HG02938 (cell line): ENCODE measurements around the gene H6PD.

Experiments used
- ATAC-seq: cut with Tn5 transposase; IDR thresholded peaks from one replicate; pipeline ENCODE4 v1.9.1; 2021; ENCODE audit warnings: mild to moderate bottlenecking, moderate library complexity; ENCODE audit not compliant: unreplicated experiment

The H6PD gene, protein sequence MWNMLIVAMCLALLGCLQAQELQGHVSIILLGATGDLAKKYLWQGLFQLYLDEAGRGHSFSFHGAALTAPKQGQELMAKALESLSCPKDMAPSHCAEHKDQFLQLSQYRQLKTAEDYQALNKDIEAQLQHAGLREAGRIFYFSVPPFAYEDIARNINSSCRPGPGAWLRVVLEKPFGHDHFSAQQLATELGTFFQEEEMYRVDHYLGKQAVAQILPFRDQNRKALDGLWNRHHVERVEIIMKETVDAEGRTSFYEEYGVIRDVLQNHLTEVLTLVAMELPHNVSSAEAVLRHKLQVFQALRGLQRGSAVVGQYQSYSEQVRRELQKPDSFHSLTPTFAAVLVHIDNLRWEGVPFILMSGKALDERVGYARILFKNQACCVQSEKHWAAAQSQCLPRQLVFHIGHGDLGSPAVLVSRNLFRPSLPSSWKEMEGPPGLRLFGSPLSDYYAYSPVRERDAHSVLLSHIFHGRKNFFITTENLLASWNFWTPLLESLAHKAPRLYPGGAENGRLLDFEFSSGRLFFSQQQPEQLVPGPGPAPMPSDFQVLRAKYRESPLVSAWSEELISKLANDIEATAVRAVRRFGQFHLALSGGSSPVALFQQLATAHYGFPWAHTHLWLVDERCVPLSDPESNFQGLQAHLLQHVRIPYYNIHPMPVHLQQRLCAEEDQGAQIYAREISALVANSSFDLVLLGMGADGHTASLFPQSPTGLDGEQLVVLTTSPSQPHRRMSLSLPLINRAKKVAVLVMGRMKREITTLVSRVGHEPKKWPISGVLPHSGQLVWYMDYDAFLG

DNA sequence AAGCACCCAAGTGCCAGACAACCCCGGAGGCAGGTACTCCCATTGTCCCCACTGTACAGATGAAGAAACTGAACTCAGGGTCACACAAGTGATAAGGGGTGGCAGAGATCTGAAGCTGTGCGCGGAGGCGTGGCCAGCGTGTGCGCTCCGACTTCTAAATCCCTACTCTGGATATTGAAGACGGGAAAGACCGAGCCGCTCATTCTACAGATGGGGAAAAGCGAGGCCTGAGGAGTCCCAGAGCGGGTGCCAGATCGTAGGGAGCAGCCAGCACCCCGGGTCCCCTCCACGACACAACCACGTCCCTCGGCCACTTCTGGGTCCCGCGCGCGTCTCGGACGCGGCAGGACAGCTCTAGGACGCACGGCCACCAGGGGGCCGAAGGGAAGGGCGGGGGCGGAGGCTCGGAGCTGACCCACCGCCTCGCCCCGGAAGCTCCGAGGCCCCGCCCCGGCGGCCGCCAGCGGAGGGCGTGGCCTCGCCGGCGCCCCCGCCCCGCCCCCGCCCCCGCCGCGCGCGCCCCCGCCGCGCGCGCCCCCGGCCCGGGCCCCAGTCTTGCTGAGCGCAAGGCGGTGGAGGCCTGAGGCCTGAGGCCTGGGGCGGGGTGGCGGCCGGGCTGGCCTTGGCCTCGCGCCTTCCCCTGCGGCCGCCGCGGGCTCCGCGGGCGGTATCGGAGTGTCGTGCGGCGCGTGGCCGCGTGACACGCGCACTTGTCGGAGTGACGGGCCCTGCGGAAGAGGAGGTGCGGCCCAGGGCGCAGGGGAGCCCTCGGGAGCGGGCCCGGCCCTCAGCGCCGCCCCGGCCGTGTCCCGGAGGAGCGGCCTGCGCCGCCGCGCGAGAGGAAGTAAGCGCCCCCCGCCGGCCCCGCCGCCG lies at the start of gene H6PD:
H6PD (plus strand) TSS at position 552 of the 873 bp plus-strand sequence. CDS start 10,161 bp downstream, outside the sequence.
- peak; percentile 64 for ATAC-seq

DNA sequence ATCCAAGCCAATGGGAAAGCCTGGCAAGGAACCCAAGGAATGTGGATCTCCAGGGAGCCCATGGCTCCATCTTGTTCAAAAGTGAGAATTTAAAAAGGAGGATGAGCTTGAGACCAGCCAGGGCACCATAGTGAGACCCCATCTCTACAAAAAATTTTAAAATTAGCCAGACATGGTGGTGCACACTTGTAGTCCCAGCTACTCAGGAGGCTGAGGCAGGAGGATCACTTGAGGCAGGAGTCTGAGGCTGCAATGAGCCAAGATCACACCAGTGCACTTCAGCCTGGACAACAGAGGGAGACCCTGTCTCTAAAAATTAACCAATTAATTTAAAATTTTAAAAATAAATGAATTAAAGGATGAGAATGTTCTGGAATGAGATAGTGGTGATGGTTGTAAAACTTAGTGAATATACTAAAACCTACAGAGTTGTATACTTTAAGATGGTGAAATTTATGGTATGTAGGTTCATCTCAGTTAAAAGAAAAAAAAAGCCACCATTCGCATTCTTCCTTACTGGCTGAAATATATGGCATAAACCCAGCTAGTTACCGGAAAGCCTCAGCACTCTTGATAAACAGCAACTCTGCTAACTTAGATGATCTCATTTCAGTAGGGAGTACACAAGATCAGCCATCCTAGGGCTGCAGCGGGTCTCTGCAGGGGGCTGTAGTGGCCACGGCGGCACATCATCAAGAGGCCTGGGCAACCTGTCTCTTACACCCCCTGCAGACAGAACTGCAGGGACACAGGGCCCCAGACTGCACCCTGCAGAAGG lies 48.3 kb upstream of the H6PD start:
- ATAC-seq, result no peak

DNA sequence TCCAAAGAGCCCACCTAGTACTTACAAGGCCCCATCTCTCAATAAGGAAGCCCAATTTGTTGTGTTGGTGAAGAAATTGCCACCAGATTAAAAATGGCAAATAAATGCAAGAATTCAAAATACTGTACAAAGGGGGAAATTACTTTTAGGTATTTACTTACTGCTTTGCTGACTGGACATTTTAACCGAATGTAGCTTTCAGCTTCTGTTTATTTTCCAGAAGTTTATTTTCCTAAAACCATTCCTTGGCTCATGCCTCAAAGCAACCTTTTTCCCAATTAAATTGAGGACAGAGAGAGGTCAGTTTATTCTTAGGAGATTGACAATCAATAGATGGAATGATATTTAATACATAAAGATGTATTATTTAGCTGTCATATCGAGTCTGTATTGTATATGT lies 47.6 kb upstream of the H6PD start:
- no peak for ATAC-seq

DNA sequence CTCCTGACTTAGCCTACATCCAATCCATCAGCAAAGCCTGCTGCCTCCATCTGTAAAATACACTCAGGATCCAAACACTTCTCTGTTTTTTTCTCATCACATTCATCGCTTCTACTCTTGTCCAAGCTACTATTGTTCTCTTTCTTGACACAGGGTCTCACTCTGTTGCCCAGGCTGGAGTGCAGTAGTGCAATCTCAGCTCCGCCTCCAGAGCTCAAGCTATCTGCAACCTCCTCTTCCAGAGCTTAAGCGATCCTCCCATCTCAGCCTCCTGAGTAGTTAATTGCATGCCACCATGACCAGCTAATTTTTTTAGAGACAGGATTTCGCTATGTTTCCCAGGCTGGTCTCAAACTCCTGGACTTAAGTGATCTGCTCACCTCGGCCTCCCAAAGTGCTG lies 44.3 kb upstream of the H6PD start:
- ATAC-seq, result no peak

DNA sequence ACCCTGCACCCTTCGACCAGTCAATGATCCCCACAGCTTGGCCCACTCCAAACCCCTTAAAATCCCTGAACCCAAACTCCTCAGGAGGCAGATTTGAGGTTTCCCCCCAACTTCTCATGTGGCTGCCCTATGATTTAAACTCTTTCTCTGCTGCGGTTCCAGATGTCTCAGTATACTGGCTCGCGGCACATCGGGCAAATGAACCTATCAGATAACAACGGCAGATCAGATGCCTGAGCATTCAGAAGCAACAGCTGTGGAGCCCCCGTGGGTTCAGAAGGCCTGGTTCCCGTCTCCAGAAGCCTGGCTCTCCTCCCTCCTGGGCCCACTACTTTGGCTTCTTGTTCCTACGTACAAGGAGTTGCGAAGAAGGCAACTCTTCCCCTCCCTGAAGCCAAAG lies 43.3 kb upstream of the H6PD start:
- no peak for ATAC-seq

DNA sequence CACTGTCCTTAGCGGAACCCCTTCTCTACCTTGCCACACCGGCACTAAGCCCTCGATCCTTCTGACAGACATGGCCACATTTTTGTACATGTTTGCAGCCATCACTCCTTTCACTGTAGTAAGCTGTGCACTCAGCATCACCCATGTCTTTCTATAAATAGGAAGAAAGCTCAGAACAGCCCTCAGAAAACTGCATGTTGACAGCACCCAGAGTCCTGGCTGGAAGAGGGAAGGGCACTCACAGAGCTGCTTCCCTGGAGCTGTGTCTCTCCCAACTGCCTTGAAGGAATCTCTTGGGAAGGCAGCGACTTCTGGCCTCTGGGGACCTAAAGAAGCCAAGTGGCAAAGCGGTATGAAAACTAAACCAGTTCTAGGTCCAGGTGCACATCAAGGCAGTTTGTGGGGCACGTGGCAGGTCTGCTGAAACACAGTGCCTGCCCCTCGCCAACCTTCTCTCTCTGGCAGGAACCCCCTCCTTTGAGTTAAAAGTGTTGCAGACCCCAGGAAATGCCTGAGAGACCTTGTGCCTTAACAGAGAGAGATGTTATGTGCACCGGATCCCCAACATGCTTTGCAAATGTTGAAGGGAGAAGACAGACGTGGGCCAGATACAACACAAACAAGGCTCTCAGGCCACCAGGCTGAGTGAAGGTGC lies 41.9 kb upstream of the H6PD start:
- ATAC-seq, result no peak

DNA sequence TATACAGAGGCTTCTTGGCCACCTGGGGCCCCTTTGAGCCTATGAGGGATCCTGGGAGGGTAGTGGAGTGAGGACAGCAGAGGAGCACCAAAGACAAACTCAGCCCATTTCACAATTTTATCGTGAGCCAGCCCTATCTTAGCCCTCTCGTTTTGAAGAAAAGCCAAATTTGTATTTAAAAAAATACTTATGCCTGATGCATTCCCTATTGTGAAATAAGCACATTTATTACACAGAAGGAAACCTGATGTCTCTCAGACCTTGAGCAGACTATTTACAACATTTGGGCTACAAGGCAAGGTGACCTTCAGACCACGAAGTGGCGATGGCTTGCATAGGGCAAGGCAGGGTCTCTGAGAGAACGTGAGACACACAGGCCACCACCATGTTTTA lies 41.3 kb upstream of the H6PD start:
- ATAC-seq, result no peak

DNA sequence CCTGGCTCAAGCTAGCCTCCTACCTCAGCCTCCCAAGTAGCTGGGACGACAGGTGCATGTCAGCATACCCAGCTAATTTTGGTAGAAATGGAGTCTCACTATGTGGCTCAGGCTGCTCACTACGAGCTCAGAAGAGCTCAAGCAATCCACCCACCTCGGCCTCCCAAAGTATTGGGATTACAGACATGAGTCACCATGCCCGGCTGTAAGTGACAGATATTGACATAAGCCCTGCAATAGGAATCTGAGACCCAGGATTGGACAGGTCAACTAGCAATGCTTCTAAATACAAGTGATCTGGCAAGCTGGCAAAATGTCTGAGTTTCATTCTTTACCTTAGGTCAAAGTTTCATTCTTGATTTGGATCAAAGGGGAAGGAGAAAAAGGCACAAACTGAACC lies 40.5 kb upstream of the H6PD start:
- no peak for ATAC-seq

DNA sequence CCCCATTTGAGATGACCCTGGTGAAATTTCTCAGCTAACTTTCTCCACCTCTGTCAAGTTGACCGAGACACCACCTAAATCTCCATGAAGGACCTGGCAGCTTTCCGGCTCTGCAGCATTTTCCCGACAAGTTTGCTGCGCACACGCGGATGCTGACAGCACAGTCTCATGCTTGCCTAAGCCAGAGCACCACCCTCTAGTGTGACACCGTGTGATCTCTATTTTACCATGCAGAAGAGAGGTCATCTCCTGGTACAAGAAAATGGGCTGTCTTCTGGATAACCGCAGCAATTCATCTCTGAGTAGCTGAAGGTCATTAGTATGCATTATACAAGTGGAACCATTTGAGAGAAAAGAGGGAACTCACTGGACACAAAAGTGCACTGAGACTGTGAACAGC lies 38.9 kb upstream of the H6PD start:
- ATAC-seq, result no peak

DNA sequence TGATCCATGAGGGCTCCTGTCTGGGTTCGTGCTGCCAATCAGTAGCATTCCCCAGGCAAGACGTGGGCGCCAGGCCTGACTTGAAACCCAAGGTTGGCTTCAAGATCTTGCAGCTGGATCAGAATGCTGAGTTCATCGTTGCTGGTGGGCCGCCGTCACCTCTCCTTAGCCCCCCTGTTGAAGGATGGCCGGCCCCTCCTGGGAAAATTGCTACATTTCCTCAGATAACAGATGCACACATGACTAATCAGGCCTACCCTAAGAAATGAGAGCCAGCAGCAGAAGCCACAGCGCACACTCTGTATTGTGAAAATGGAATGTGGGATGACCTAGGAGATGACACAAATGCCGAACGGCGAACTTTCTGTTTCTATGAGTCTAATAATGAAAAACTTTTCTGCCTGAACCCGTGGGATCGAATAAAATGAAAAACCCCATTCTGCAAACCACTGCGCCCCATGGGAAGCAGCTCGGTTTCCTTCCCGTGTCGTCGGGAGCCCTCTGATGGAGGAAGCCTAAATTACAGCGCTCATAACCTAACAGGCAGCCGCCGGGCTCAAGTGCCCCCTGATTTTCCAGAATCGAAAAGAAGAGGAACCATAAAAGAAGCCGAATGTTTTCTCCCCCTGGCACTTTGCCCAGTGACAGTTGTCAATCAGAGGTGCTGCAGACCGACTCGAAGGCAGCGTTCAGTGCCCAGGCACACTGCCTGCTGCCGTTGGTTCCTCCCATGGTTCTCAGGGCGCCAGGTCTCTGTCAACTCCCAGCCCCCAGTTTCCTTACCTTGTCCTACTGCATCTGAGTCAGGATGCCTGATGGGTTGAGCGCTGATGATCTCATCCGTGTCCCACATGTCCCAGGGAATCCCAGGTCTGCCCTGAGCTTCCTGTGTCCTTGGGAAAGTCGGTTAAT lies 38.2 kb upstream of the H6PD start:
- no peak for ATAC-seq

DNA sequence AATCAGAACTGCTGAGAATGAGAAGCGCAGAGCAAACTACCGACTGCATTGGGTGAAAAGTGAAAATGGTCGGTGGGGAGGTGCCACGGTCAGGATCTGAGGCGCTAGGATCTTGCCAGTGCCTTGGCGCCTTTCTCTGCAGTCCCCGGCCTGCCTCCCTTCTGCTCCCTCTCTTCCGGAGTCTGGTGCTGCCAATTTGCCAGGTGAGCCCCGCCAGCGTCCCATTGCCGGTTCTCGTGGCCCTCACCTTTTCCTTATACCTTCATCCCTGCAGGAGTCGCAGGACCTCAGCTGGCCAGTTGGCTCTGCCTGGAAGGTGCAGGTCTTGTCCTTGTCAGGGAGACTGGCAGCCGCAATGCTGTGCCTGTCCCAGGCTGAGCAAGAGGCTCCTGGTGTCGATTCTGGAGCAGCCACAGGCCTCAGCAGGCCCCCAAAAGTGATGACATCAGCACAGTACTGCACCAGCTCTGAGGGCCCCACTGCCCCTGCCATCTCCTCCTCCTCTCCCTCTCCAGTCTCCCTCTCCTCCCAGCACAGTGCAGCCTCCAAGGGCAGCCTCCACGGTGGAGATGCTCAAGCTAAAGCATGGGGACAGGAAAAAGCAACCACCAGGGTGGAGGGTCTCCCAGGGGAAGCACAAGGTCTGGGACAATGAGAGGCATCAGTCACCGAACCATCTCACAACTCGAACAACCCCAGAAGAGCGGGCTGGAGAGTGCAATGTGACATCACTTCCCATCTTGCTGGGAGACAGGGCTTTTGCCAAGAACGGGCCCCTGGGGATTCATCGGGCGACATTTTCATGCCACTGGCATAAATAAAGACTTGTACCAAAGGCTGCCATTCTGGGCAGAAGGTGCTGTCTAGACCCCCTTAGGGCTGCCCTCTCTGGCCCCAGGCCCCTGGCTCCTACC lies 37.1 kb upstream of the H6PD start:
- no peak for ATAC-seq

DNA sequence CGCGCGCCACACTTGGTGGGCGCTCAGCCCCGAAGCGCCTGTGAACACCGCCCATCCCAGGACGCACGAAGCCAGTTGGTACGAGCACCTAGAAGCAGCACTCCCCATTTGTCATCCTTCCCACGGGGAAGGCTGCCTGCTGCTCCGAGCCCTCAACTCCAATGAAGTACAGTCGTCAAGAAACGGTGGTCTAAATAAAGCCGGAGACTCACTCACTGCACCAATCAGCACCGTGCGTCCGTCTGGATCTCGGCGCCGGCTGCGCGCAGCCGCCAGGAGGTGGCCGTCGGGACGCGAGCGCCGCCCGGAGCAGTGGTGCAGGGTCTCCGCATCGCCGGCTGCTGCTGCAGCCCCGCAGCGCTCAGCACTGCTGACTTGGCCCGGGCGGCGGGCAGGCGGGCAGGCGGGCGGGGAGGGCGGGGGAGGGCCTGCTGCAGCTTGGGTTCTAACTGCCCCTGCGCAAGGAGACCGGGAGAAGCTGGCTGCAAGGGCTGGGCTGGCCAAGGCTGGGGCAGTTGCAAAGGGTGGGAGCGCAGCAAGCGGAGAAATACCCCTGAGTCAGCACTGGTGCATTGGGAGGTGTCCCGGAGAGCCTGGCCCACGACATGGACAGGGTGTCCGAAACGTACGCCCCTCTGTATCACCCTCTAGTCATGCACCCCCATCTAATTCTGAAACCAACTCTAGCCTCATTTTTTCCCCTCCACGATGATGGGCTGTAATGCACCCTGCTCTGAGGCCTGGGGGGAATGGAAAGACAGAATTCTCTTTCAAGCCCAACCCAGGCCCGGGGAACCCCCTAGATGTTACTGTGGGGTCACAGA lies 35.8 kb upstream of the H6PD start:
- ATAC-seq, result no peak

DNA sequence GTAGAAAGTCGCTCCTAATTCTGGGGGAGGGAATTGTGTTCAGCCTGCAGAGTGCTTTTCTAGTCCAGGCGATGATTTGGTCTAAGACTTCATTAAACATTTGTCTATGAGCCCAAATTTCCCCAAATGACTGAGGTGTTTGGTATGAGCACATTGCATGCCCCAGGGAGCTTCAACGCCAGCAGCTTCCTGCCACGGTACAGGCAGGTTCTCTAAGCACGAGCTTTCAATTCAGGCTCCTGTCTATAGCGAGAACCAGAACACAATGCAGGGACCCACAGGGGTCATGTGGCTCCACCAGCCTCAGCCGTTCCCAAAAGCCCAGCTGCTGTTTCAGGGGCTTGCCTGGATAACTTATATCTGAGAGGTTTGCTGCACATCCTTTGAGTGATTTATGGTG lies 34.1 kb upstream of the H6PD start:
- no peak for ATAC-seq

DNA sequence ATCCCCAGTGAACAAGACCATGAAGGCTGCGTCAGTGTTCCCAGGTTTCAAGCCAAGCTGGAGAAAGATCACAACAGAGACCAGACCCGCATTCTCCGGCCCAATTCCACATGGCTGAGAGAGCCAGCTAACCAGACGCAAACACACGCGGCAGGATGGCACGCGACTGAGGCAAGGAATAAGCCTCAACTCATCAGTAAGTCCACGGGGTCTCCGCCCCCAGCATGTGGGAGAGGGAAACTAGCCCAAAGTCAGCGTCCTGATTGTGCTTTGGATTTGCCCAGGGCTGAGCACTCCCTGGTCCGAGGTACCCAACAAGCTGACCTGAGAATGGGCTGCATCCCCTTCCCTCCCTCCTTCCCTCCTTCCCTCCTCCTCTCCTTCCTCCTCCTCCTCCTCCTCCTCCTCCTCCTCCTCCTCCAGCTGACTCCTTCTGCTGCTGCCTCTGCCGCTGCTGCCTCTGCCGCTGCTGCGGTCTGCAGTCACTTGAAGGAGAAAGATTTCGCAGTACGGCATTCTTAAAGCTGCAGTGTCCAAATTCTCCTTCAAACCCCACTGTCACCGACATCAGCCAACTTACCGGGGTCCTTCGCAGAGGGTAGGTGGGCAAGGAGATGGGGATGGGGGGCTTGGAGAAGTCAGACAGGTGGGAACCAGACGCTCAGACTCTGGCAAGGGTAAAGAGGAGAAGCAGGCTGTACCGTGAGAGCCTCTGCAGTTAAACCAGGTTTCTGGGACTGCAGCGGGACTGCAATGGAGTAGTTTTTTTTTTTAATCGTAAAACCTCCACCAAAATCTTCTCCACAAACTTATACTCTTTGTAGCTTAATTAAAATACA lies 33.0 kb upstream of the H6PD start:
- ATAC-seq, result no peak

DNA sequence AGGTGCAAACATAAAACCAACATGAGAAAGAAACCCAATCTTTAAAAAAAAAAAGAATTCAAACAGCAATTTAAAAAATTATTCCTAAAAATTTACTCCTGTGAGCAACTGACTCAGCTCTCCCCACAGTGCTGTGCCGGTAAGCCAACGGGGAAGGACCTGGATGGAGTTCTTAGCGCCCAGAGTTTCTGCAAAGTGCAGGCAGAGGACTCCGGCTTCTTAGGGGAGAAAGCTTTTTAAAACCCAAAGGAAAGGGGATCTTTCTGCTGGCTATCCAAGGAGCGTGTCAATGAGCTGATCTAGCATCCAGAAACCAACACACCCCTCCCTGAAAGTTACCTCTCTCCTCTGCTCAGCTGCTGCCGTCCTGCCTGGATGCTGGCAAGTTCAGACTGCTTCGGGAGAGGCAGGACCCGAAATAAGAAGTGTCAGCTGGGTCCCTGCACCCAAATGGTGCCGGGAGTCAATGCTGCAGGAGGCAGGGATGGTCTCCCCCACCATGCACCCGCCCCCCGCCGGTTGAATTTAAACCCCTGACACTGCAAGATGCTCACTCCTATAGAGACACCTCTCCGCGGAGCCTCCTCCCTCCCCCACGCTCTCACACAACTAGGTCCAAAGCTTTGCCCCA lies 32.2 kb upstream of the H6PD start:
- ATAC-seq, result no peak

DNA sequence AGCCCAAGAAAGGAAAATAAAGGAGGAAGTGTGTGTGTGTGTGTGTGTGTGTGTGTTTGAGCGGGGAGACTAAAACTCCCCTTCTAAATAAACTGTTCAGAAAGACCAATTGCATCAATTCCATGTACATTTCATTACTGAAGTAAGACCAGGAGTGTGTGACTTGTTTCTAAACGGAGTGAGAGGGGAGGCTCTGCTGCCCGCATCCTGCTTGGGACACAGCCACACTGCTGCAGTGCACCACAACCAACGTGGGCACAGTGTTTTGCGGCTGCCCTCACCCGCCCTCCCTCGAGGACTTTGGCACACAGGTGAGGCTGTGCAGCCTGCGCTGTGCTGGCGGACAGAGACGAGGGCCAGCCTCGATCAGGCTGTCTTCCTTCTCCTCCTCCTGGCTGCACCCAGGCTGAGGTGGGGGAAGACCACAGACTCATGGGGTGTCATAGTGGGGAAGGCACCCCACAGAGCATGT lies 31.0 kb upstream of the H6PD start:
- ATAC-seq, result no peak
